DND-41 (cell line): Measurements from ENCODE around the gene LCE2B.

ENCODE experiments used
- ATAC-seq: fragments of 200-7000 bp; cut with Tn5 transposase; 3 replicates; pipeline ENCODE4 v1.9.1; 2021; ENCODE audit warnings: low read depth; ENCODE audit not compliant: insufficient read depth
- DNase-seq: peaks from one replicate; pipeline ENCODE4 v3.0.0-alpha.2; 2020
- H2AFZ ChIP-seq: 2 replicates; pipeline ENCODE4 v1.6.0; 2012; ENCODE audit warnings: low read depth, low read length
- H3K27ac ChIP-seq: 2 replicates; pipeline ENCODE4 v1.5.1; 2012; ENCODE audit warnings: low read length, inconsistent platforms
- H3K27me3 ChIP-seq: fragments of 200-600 bp; sonication (generic); 2 replicates; pipeline ENCODE4 v1.6.0; 2012; ENCODE audit warnings: low read length, mild to moderate bottlenecking, inconsistent platforms; ENCODE audit not compliant: insufficient read depth, poor library complexity
- H3K36me3 ChIP-seq: 2 replicates; pipeline ENCODE4 v1.5.1; 2012; ENCODE audit warnings: low read length, inconsistent platforms; ENCODE audit not compliant: insufficient read depth
- H3K4me1 ChIP-seq: 2 replicates; pipeline ENCODE4 v1.5.1; 2012; ENCODE audit warnings: mild to moderate bottlenecking, low read length; ENCODE audit not compliant: insufficient read depth
- H3K4me2 ChIP-seq: 2 replicates; pipeline ENCODE4 v1.6.0; 2012; ENCODE audit warnings: mild to moderate bottlenecking, moderate library complexity, low read length, inconsistent platforms; ENCODE audit not compliant: insufficient read depth
- H3K4me3 ChIP-seq, 2 experiments: fragments of 200-600 bp in 1 of 2; shearing (Covaris generic) in 1 of 2; 2 replicates each; pipeline ENCODE4 v1.5.1; 2012 to 2016; ENCODE audit warnings: inconsistent platforms in 2 of 2, low read length in 2 of 2, mild to moderate bottlenecking in 2 of 2, low read depth in 1 of 2, moderate library complexity in 1 of 2
- H3K79me2 ChIP-seq: 2 replicates; pipeline ENCODE4 v1.6.0; 2012; ENCODE audit warnings: low read length, inconsistent platforms; ENCODE audit not compliant: insufficient read depth
- H3K9ac ChIP-seq: 2 replicates; pipeline ENCODE4 v1.6.0; 2012; ENCODE audit warnings: low read depth, mild to moderate bottlenecking, inconsistent platforms, low read length, moderate library complexity
- H3K9me3 ChIP-seq: 2 replicates; pipeline ENCODE4 v1.5.1; 2012; ENCODE audit warnings: low read length, moderate library complexity, mild to moderate bottlenecking, inconsistent platforms; ENCODE audit not compliant: insufficient read depth, severe bottlenecking
- H4K20me1 ChIP-seq: 2 replicates; pipeline ENCODE4 v1.6.0; 2012; ENCODE audit warnings: low read length; ENCODE audit not compliant: insufficient read depth
- CTCF ChIP-seq: IDR thresholded peaks from 2 replicates; pipeline ENCODE4 v1.5.1; 2012; ENCODE audit warnings: borderline replicate concordance, low read length, moderate library complexity, mild to moderate bottlenecking; ENCODE audit not compliant: poor library complexity, severe bottlenecking; ENCODE audit errors: extremely low read depth
- EZH2 ChIP-seq: IDR thresholded peaks from 3 replicates; pipeline ENCODE4 v1.6.1; 2012; ENCODE audit warnings: borderline replicate concordance, low read depth, mild to moderate bottlenecking, moderate library complexity, low read length, inconsistent platforms; ENCODE audit not compliant: severe bottlenecking

Gene LCE2B

DNA sequence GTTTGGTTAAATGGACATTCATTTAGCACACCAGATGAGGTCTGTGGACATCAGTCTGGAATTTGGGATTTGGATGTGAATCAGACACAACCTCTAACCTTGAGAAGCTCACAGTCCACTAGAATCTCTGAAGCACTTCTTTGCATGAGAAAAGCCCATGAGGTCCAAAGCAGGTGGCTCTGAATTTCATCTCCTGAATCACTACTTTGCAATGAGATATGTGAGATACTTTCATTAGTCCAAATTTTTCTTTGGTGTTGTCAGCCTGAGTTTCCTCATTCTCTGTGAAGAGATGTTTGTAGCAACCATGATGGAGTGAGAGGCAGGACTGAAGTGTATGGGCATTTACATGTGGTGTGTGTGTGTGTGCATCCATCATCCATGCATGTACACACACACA, 39.3 kb upstream of the LCE2B start:
- Histone ChIP-seq H3K4me2 (no peak overlapping the region), H2AFZ (no peak overlapping the region), H3K36me3 (no peaks in the 10 kb centered on the region), H3K27me3 (peaks cover 16% of the 10 kb centered on the region), H3K4me1 (no peaks in the 10 kb centered on the region), H3K9me3 (no peaks in the 10 kb centered on the region), H4K20me1 (no peaks in the 10 kb centered on the region), H3K27ac (no peak overlapping the region), H3K79me2 (no peaks in the 10 kb centered on the region), H3K4me3 (no peak overlapping the region), H3K9ac (no peak overlapping the region)
- ATAC-seq, result no peak
- no peak for DNase-seq
- no peak for TF ChIP-seq CTCF

GRCh38 chr1:152654110-152654509, 31.8 kb upstream of the LCE2B start:
- Histone ChIP-seq H3K4me1 (no peaks in the 10 kb centered on the region), H3K36me3 (no peaks in the 10 kb centered on the region), H3K27me3 (peaks cover 11% of the 10 kb centered on the region), H3K4me3 (no peak overlapping the region), H3K4me2 (no peak overlapping the region), H4K20me1 (no peaks in the 10 kb centered on the region), H3K79me2 (no peaks in the 10 kb centered on the region), H3K27ac (no peak overlapping the region), H3K9me3 (no peaks in the 10 kb centered on the region), H3K9ac (no peak overlapping the region), H2AFZ (no peak overlapping the region)
- DNase-seq (peak; percentile 66), ATAC-seq (peak; percentile 76)
- TF ChIP-seq CTCF (peak; percentile 86), EZH2 (no peak)

- no peak overlapping the region for H3K4me3 ChIP-seq
- H3K9me3 ChIP-seq, result no peaks in the 10 kb centered on the region
- no peak overlapping the region for H3K4me2 ChIP-seq
- no peaks in the 10 kb centered on the region for H3K79me2 ChIP-seq
- ATAC-seq, result no peak
- TF ChIP-seq CTCF (no peak), EZH2 (no peak)
- no peak overlapping the region for H3K27ac ChIP-seq
- no peak for DNase-seq
- no peak overlapping the region for H3K9ac ChIP-seq
- no peaks in the 10 kb centered on the region for H3K4me1 ChIP-seq
- H3K27me3 ChIP-seq, result peaks cover 13% of the 10 kb centered on the region
- no peaks in the 10 kb centered on the region for H4K20me1 ChIP-seq
- H2AFZ ChIP-seq, result no peak overlapping the region
- no peaks in the 10 kb centered on the region for H3K36me3 ChIP-seq
Measured at GRCh38 chr1:152656459-152656858, 29.5 kb upstream of the LCE2B start.

DNA sequence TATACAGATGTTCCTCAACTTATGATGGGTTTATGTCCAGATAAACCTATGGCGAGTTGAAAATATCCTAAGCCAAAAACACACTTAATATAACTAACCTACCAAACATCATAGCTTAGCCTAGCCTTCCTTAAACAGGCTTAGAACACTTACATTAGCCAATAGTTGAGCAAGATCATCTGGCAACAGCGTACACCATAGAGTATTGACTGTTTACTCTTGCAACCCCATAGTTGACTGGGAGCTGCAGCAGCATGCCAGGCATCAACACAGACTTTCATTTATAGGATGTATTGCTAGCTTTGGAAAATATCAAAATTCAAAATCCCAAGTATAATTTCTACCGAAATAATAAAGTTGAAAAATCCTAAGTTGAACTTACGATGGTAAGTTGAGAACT, 28.2 kb upstream of the LCE2B start:
- Histone ChIP-seq H3K27me3 (peaks cover 11% of the 10 kb centered on the region), H3K4me3 (no peak overlapping the region), H3K36me3 (no peaks in the 10 kb centered on the region), H3K9me3 (no peaks in the 10 kb centered on the region), H3K79me2 (no peaks in the 10 kb centered on the region), H3K27ac (no peak overlapping the region), H2AFZ (no peak overlapping the region), H4K20me1 (no peaks in the 10 kb centered on the region), H3K4me2 (no peak overlapping the region), H3K9ac (no peak overlapping the region), H3K4me1 (no peaks in the 10 kb centered on the region)
- ATAC-seq (no peak), DNase-seq (no peak)
- TF ChIP-seq CTCF (no peak), EZH2 (no peak)
